HG03139 (cell line): Measurements from ENCODE around the gene GPN1.
A peak's percentile ranks its signal among the peaks of the same experiment; 100 is the strongest.
"Not testable (repeated sequence)": the region's sequence is repeated elsewhere in the genome, so short reads cannot be mapped to it uniquely, and the experiment has no call there.

ENCODE experiments used
- ATAC-seq: cut with Tn5 transposase; IDR thresholded peaks from one replicate; pipeline ENCODE4 v1.9.1; 2021; ENCODE audit not compliant: unreplicated experiment

GPN1 gene

DNA sequence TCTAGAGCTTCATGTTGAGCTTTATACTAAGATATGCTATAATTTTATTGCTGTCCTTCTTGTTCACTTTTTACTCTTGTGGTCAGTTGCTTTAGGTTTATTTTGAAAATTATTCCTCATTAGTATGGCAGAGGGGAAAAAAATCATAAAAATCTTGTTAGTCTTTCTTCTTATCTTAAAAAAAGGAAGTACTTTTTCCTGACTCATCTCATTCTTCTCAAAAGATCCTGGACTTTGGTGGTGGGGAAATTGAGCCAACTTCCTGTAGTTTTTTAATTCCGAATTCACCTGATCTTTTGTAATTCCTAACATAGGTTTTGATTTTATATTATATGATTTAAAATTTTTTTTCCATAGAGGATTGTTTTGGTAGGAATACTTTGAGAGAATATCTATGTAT lies 38.6 kb downstream of the GPN1 start:
- no peak for ATAC-seq

DNA sequence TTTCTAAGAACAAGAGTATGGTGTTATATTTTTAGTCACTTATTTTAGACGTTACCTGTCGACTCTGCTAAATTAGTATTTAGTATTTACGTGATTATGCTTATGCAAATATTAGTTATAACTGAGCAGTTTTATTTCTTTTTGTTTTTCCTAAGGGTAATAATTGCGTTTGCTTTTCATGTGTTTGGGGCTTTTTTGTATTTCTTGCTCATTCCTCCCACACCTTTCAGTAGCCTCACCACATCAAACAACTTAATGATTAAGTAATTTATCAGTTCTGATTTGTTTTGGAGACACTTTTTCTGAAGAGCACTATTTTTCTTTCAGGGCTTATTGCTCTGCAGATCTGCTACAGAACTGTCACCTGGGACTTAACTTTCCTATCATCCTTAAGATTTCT lies 42.4 kb downstream of the GPN1 start:
- ATAC-seq: no peak

DNA sequence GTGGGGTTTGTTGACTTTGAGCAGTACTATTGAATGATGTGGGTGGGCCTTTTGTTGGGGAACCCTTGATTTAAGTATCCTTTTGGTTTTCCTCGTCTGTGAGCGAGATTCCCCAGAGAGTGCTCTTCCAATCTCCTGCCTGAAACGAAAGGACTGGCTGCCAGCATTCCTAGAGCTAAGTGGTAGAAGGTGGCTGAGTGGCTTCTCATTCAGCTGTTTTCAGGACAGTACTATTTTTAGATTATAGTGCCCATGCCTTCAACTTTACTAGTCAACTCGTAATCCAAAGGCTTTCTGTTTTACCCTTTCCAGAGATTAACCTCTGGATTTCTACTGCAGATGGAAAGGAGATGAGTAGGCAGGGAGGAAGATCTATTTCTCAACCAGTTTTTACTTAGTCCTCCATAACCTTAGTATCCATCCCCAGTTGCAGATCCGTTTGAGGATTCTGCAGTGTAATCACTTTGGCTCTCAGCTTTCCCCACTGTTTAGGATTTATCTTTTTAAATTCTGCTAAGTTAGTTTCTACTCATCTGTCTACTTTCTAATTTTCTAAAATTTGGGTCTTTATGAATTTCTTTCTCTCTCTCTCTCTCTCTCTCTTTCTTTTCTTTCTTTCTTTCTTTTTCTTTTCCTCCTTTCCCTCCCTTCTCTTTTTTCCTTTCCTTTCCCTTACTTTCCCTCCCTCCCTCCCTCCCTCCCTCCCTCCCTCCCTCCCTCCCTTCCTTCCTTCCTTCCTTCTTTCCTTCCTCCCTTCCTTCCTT lies 44.1 kb downstream of the GPN1 start:
- ATAC-seq: no peak

DNA sequence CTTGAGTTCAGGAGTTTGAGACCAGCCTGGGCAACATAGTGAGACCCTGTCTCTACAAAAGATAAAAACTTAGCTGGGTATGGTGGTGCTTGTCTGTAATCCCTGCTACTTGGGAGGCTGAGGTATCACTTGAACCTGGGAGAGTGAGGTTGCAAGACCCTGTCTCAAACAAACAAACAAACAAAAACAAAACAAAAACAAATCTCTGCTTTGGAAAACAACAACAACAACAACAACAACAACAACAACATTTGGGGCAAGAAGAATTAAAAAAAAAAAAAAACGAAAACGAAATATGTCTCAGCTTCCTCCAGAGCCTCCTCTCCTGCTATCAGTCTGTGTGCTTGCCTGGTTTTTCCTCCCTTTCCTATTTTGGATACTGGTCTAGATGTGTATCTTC lies 51.7 kb downstream of the GPN1 start:
- no peak for ATAC-seq

DNA sequence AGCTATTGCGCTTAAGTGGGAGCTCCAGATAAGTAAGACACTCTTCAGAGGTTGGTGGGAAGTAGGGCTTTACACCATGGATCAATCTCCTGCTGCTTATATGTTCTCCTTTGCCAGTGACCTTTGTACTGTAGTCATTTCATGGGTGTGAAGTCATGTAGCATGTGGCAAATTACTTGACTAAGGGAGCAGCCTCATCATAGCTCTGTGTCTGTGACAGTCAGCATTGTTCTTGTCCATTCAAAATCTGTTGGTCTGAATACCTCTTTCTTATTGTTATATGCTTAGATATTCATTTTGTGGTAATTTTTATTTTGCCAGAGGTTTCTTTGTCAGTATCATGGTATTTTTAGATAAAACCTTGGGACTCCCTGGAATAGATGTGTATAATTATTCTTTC lies 53.0 kb downstream of the GPN1 start:
- no peak for ATAC-seq

DNA sequence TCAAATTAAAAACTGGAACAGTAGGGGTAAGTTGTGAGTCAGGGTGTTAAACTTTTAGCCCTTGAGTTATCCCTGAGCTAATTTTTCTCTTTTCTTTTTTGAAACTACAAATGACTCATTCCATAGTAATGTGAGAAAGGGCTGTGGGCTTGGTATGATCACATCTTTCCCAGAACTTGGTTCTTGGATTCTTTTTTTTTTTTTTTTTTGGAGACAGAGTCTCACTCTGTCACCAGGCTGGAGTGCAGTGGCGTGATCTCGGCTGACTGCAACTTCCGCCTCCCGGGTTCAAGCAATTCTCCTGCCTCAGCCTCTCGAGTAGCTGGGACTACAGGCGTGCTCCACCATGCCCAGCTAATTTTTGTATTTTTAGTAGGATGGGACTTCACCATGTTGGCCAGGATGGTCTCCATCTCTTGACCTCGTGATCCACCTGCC lies 53.5 kb downstream of the GPN1 start:
- ATAC-seq: not testable (repeated sequence)

DNA sequence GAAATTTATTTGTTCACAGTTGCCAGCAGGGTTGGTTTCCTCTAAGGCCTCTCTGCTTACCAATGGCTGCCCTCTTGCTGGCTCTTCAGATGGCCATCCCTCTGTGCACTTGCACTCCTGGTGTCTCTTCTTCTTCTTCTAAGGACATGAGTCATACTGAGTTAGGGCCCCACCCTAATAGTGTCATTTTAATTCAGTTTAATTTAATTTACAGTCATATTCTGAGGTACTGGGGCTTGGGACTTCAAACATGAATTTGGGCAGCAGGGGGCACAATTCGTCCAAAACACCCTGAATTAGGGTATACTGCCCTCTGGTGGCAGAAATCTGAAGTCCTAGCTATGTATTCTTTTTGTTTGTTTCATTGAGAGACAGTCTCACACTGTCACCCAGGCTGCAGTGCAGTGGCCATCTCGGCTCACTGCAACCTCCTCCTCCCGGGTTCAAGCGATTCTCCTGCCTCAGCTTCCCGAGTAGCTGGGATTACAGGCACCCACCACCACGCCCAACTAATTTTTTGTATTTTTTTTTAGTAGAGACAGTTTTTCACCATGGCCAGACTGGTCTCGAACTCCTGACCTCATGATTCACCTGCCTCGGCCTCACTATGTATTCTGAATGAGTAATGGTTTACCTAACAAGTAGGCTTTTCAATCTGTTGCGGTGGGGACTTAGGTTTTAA lies 54.7 kb downstream of the GPN1 start:
- ATAC-seq: peak; percentile 70

DNA sequence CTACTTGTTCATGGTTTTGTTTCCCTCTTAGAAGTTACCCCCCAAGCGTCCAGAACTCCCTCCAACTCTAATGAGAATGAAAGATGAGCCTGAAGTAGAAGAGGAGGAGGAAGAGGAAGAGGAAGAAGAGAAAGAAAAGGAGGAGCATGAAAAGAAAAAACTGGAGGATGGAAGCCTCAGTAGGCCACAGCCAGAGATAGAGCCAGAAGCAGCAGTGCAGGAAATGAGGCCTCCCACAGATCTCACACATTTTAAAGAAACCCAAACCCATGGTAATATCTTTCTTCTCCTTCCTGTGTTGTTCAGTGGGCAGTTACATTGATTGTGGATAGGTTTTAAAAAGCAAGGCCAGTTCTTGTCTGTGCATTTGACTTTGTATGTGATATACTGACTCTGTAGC lies 56.2 kb downstream of the GPN1 start:
- not testable (repeated sequence) for ATAC-seq

DNA sequence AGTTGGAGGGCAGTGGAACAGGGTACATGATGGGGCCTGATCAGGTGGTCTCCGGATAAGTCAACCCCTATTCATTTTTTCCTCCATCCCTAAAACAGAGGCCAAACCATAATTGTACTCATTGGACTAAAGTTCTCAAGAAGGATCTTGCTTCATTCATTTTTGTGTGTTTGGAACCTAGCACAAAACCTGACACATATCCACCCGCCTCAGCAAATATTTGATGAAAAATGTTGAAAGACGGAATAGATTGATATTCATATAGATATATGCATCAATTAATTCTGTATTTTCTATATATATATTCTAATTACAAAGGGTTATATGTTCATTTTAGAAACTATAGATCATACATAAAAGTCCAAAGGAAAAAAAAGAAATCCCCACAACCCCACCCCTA lies 56.7 kb downstream of the GPN1 start:
- no peak for ATAC-seq

DNA sequence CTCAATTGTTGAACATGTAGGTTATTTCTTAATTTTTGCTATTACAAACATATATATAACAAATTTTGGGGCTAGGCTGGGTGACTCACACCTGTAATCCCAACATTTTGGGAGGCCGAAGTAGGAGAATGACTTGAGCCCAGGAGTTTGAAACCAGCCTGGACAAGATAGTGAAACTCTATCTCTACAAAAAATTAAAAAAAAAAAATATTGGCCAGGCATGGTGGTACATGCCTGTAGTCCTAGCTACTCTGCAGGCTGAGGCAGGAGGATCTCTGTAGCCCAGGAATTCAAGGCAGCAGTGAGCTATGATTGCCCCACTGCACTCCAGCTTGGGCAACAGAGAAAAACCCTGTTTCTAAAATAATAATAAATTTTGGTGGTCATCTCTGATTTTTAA lies 58.4 kb downstream of the GPN1 start:
- no peak for ATAC-seq

DNA sequence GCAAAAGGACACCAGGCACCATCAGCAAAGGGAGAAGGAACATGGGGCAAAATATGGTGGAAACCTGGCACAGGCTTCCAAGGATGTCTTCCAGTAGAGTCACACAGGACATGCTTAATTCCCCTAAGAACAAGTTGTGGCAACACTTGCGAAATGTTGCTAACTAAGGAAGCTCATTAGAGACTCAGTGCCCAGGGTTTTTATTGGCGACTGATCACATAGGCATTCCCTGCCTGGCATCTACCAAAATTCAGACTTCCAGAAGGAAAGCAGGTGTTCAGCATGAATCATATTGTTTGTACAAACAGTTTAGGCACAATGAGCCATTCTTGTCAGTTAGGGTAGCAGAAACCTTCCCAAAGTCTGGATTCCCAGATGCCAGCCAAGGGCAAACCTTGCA lies 60.6 kb downstream of the GPN1 start:
- no peak for ATAC-seq

DNA sequence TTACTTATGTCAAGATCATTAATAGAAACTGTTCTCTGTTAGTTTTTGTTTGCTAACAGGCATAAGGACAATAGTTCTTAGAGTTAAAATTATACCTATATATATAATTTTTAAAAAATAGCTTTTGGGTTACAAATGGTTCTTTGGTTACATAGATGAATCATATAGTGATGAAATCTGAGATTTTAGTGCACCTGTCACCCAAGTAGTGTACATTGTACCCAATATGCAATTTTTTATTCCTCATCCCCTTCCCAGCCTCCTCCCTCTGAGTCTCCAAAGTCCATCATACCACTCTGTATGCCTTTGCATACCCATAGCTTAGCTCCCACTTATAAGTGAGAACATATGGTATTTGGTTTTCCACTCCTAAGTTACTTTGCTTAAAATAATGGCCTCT lies 61.2 kb downstream of the GPN1 start:
- no peak for ATAC-seq

DNA sequence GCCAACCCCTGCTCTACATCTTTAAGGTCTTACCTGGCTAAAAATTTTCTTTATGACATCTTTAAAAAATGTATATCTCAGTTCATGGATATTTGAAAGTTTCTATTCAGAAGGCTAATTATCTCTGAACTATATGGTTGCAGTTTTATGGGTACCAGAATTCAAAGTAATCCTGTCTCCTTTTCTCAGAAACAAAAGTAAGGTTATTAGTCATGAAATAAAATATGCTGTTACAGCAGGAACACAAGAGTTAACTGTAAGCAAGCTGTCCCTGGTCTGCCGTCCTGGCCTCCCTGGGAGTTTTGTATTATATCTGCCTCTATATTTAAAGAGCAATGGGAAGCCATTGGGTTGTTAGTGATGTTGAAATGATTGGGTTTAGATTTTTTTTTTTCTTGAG lies 68.8 kb downstream of the GPN1 start:
- no peak for ATAC-seq
